Measurements from ENCODE around the gene MT1M.
"Not testable (repeated sequence)": the region's sequence is repeated elsewhere in the genome, so short reads cannot be mapped to it uniquely, and the experiment has no call there.

- not testable (repeated sequence) for TF ChIP-seq POLR2A, CTCF (IDR thresholded peaks at IDR 0.05)
These were observed 9.3 kb upstream of the MT1M start for GRCh38 chr16:56623184-56623583.
